Thoracic aorta (tissue), 2 donors: ENCODE data around the gene MYO1D. TPM values are rescaled to one million over a fixed set of nuclear protein-coding genes. Genes with fewer than 3 reads are reported as not detected.

Source experiments
- ATAC-seq: fragments of 150-250 bp; one replicate; pipeline ENCODE4 v1.8.0; 2017; ENCODE audit warnings: low read depth; ENCODE audit not compliant: insufficient number of reproducible peaks, low FRiP score
- DNase-seq: peaks from one replicate; pipeline ENCODE4 v3.0.0-alpha.2; 2020; ENCODE audit warnings: low spot score
- H3K27ac ChIP-seq, 2 donors: fragments of 200-600 bp; sonication (generic); 1 replicate in 1 of 2; 2 replicates in 1 of 2; pipeline ENCODE4 v1.5.1; 2016; ENCODE audit warnings: mild to moderate bottlenecking in 2 of 2, moderate library complexity in 2 of 2
- H3K27me3 ChIP-seq: fragments of 200-600 bp; sonication (generic); replicated peaks from 2 replicates; pipeline ENCODE4 v1.6.0; 2016; ENCODE audit warnings: mild to moderate bottlenecking; ENCODE audit not compliant: insufficient read depth
- H3K36me3 ChIP-seq: fragments of 200-600 bp; sonication (generic); one replicate; pipeline ENCODE4 v1.5.1; 2016
- H3K4me1 ChIP-seq, 2 donors: fragments of 200-600 bp; sonication (generic); 1 replicate in 1 of 2; 2 replicates in 1 of 2; pipeline versions ENCODE4 v1.5.1 to v1.6.0; 2016; ENCODE audit warnings: low read depth in 2 of 2, mild to moderate bottlenecking in 1 of 2; ENCODE audit not compliant: control insufficient read depth in 1 of 2
- H3K4me3 ChIP-seq: fragments of 200-600 bp; sonication (generic); 2 replicates; pipeline ENCODE4 v1.5.1; 2016; ENCODE audit warnings: mild to moderate bottlenecking
- H3K9me3 ChIP-seq: fragments of 200-600 bp; sonication (generic); 2 replicates; pipeline ENCODE4 v1.5.1; 2016
- CTCF ChIP-seq: fragments of 200-600 bp; sonication (generic); IDR thresholded peaks from one replicate; pipeline ENCODE4 v1.5.1; 2019; ENCODE audit warnings: antibody characterized with exemption
- total RNA-seq, 2 donors: library from RNA; depleted of rRNA; stranded (reverse); fragments of >200 nt; gene quantifications; one replicate each; pipeline versions ENCODE4 v1.1.0 to v1.2.3, GENCODE V29; 2016

Gene MYO1D
- total RNA-seq, 2 donors from 2014 or later: 257 to 370 TPM

DNA sequence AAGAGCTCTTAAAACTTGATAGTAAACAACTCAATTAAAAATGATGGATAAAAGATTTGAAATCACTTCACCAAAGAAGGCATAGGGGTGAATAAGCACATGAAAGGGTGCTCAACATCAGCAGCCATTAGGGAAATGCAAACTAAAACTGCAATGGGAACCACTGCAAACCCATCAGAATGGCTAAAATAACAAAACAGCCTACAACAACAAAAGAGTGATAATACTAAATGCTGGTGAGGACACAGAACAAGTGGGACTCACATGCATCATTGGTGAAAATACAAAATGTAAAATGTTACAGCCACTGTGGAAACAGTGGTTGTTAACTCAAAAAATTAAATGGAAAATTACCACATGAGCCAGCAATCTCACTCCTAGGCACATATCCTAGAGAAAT, 268.7 kb downstream of the MYO1D start:
- no peak overlapping the region for H3K4me3 ChIP-seq
- no peaks in the 10 kb centered on the region for H3K9me3 ChIP-seq
- no peak for DNase-seq
- TF ChIP-seq CTCF: no peak
- no peaks in the 10 kb centered on the region for H3K27me3 ChIP-seq
- H3K27ac ChIP-seq: no peak overlapping the region
- no peak for ATAC-seq
- H3K4me1 ChIP-seq: no peaks in the 10 kb centered on the region
- peaks cover 8% of the 10 kb centered on the region for H3K36me3 ChIP-seq

DNA sequence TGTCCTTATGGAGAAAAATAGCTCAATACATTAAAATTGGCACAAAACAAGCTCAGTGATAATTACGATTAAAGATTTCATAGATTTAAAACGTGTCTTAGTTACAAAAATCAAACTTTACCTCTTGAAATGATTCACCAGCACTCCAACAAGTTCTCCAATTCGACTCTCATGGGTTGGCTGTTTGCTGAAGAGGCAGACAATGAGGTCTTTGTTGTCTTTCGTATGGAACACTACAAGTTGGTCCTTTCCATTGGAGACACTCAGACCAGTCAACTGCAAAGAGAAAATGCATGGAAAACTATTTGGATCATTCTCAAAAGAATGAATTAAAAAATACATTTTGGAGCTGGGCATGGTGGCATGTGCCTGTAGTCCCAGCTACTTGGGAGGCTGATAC, 272.0 kb downstream of the MYO1D start:
- Histone ChIP-seq H3K36me3 (peaks cover 11% of the 10 kb centered on the region), H3K27ac (no peak overlapping the region), H3K4me1 (no peaks in the 10 kb centered on the region), H3K9me3 (no peaks in the 10 kb centered on the region), H3K4me3 (no peak overlapping the region), H3K27me3 (no peaks in the 10 kb centered on the region)
- ATAC-seq (no peak), DNase-seq (no peak)
- no peak for TF ChIP-seq CTCF

DNA sequence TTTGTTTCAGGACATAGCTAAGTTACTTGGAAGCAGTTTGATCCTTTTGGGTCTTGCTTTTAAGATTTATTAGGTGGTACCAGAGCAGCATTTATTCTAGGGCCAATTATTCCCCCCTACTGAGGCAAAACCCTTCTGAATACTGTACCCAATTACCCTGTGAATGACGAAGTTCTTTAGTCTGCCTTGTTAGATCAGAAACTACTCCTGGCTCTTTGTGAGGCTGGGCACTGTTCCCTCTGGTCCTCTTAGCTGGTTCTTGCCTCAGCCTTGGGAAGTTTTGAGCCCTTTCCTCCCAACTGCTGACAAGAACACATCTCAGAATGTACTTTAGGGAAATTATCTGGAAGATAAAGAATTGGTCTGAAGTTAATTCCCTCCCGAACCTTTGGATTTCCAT, 274.5 kb downstream of the MYO1D start:
- no peak overlapping the region for H3K27ac ChIP-seq
- H3K4me3 ChIP-seq: no peak overlapping the region
- no peaks in the 10 kb centered on the region for H3K4me1 ChIP-seq
- ATAC-seq: no peak
- no peaks in the 10 kb centered on the region for H3K27me3 ChIP-seq
- H3K9me3 ChIP-seq: no peaks in the 10 kb centered on the region
- H3K36me3 ChIP-seq: peaks cover 18% of the 10 kb centered on the region
- DNase-seq: no peak
- TF ChIP-seq CTCF: no peak

DNA sequence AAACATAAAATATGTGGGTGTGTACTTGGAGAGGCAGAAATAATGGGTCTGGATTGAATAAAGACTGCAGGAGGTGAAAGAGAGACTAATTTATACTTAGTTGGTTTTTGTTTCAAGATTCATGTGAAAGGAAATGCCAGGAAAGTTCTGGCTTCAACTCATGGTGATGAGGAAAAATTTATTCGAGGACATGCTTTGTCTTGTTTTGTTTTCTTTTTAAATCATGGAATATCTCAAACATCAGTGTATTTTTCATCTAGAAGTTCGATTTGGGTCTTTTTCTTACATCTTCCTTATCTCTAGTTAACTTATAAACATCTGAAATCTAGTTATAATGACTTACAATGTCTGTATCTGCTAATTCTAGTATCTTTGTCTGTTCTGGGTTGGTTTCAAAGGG, 275.1 kb downstream of the MYO1D start:
- peaks cover 18% of the 10 kb centered on the region for H3K36me3 ChIP-seq
- no peak for TF ChIP-seq CTCF
- no peaks in the 10 kb centered on the region for H3K9me3 ChIP-seq
- no peak overlapping the region for H3K4me3 ChIP-seq
- DNase-seq (no peak), ATAC-seq (no peak)
- no peaks in the 10 kb centered on the region for H3K4me1 ChIP-seq
- no peaks in the 10 kb centered on the region for H3K27me3 ChIP-seq
- no peak overlapping the region for H3K27ac ChIP-seq

- no peak for TF ChIP-seq CTCF
- Histone ChIP-seq H3K9me3 (no peaks in the 10 kb centered on the region), H3K4me1 (no peaks in the 10 kb centered on the region), H3K27me3 (no peaks in the 10 kb centered on the region), H3K36me3 (peaks cover 17% of the 10 kb centered on the region), H3K27ac (no peak overlapping the region), H3K4me3 (no peak overlapping the region)
- ATAC-seq (no peak), DNase-seq (no peak)
Measured at GRCh38 chr17:32596628-32597027, 280.3 kb downstream of the MYO1D start.
